Sigmoid colon (tissue), 4 donors: Measurements from ENCODE around the gene USP13.

Source experiments
- EP300 ChIP-seq, 4 donors: sonication (generic); formaldehyde crosslinking; IDR thresholded peaks; one replicate each; pipeline ENCODE4 v1.6.1; 2017; ENCODE audit warnings: antibody characterized with exemption in 4 of 4
- POLR2A ChIP-seq, 2 donors: fragments of 450-650 bp; IDR thresholded peaks; one replicate each; pipeline ENCODE4 v1.6.1; 2016; ENCODE audit warnings: antibody characterized with exemption in 2 of 2, mild to moderate bottlenecking in 2 of 2, moderate library complexity in 2 of 2
- POLR2AphosphoS5 ChIP-seq, 4 donors: sonication (generic); formaldehyde crosslinking; IDR thresholded peaks; one replicate each; pipeline ENCODE4 v1.6.1; 2017; ENCODE audit warnings: antibody characterized with exemption in 4 of 4
- TF ChIP-seq, protein P1 (sequence below), 4 experiments: fragments of 450-650 bp in 3 of 4; fragments of 200-600 bp in 1 of 4; IDR thresholded peaks; one replicate each; pipeline ENCODE4 v1.5.1; 2016 to 2019; ENCODE audit warnings: antibody characterized with exemption in 4 of 4, mild to moderate bottlenecking in 3 of 4, moderate library complexity in 2 of 4

DNA sequence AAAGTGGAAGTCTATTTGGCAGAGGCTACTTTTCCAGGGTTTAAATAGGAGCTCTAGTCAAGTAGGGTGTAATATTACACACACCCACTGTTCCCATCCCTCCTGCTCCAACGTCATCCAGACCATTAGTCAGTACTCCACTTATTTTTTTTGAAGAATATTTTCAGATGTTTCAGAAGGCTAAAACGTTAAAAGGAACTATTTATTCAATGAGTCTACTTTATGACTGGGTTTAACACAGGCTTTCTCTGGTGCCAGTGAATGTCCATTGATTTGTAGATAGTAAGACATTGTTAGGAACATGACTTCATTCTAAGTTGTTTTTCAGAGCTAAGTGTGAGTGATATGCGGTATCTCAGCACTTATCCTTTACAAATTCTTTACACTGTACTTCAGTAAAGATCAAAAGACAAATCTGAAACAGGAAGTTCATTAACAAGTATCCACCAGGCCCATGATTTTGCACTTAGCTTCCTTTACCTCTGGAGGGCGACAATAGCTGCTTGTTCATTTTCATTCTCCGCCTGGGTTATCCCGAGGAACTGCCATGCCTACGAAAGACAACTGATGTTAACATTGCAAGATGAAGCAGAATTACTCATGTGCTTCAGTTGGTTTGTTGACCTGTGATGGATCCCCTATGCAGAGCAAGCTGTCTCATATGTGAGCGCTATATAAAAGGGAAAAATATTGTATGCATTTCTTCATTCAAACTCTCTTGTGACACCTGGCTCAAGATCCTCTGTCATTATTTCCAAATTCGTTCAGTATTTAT, 158.7 kb downstream of the USP13 start:
- TF ChIP-seq, protein P1, sequence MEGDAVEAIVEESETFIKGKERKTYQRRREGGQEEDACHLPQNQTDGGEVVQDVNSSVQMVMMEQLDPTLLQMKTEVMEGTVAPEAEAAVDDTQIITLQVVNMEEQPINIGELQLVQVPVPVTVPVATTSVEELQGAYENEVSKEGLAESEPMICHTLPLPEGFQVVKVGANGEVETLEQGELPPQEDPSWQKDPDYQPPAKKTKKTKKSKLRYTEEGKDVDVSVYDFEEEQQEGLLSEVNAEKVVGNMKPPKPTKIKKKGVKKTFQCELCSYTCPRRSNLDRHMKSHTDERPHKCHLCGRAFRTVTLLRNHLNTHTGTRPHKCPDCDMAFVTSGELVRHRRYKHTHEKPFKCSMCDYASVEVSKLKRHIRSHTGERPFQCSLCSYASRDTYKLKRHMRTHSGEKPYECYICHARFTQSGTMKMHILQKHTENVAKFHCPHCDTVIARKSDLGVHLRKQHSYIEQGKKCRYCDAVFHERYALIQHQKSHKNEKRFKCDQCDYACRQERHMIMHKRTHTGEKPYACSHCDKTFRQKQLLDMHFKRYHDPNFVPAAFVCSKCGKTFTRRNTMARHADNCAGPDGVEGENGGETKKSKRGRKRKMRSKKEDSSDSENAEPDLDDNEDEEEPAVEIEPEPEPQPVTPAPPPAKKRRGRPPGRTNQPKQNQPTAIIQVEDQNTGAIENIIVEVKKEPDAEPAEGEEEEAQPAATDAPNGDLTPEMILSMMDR (IDR thresholded peaks at IDR 0.05) = no peak
- TF ChIP-seq POLR2AphosphoS5 (IDR thresholded peaks at IDR 0.05) = no peak
- TF ChIP-seq EP300 (IDR thresholded peaks at IDR 0.05) = no peak
- no peak for TF ChIP-seq POLR2A (IDR thresholded peaks at IDR 0.05)
